SK-N-SH (cell line): ENCODE results near the gene AIRE. TPM values are rescaled to one million over a fixed set of nuclear protein-coding genes. Genes with fewer than 3 reads are reported as not detected.

ENCODE experiments used
- CTCF ChIA-PET: fragments of 300-600, 350-600 bp; formaldehyde crosslinking; extraction: SDS; loops from one replicate; lab custom pipeline; 2021; lab: Yijun Ruan, JAX
- POLR2A ChIA-PET: fragments of 350-600 bp; sonication (Branson Sonifier 250); formaldehyde crosslinking; extraction: SDS; loops from one replicate; lab custom pipeline; 2020; ENCODE audit warnings: antibody characterized with exemption, inconsistent platforms; lab: Yijun Ruan, JAX
- DNase-seq: peaks from one replicate; pipeline ENCODE4 v3.0.0; 2012
- H2AFZ ChIP-seq: fragments of 200-600 bp; sonication (generic); 2 replicates; pipeline ENCODE4 v1.8.1; 2016; ENCODE audit warnings: antibody characterized with exemption, mild to moderate bottlenecking, low read depth
- H3F3A ChIP-seq: fragments of 200-600 bp; sonication (generic); replicated peaks from 2 replicates; pipeline ENCODE3; 2016; ENCODE audit warnings: antibody characterized with exemption, mild to moderate bottlenecking; ENCODE audit not compliant: insufficient read depth
- H3K27ac ChIP-seq, 2 experiments: fragments of 200-500 bp in 1 of 2; fragments of 200-600 bp in 1 of 2; sonication (Bioruptor generic) in 1 of 2; sonication (generic), shearing (Covaris generic) in 1 of 2; 2 replicates each; pipeline versions ENCODE4 v1.5.1 to v1.6.1; 2014 to 2016; ENCODE audit warnings: low read depth in 2 of 2, inconsistent platforms in 1 of 2, low read length in 1 of 2, mild to moderate bottlenecking in 1 of 2, mixed read lengths in 1 of 2
- H3K27me3 ChIP-seq: fragments of 200-600 bp; sonication (generic), shearing (Covaris generic); 2 replicates; pipeline ENCODE4 v1.6.1; 2016; ENCODE audit warnings: mixed run types; ENCODE audit not compliant: insufficient read depth
- H3K36me3 ChIP-seq, 2 experiments: fragments of 200-500 bp in 1 of 2; fragments of 200-600 bp in 1 of 2; sonication (Bioruptor generic) in 1 of 2; sonication (generic) in 1 of 2; replicated peaks in 1 of 2; 2 replicates each; pipeline versions ENCODE3 to v1.5.1; 2014 to 2016; ENCODE audit warnings: low read length in 1 of 2, mild to moderate bottlenecking in 1 of 2; ENCODE audit not compliant: insufficient read depth in 2 of 2, control insufficient read depth in 1 of 2
- H3K4me1 ChIP-seq, 2 experiments: fragments of 200-500 bp in 1 of 2; fragments of 200-600 bp in 1 of 2; sonication (Bioruptor generic) in 1 of 2; sonication (generic), shearing (Covaris generic) in 1 of 2; 2 replicates each; pipeline versions ENCODE4 v1.5.1 to v1.6.1; 2014 to 2016; ENCODE audit warnings: low read depth in 1 of 2, low read length in 1 of 2, mixed run types in 1 of 2; ENCODE audit not compliant: insufficient read depth in 2 of 2, control insufficient read depth in 1 of 2
- H3K4me2 ChIP-seq: fragments of 200-600 bp; sonication (generic), shearing (Covaris generic); 2 replicates; pipeline ENCODE4 v1.6.1; 2017; ENCODE audit warnings: mixed run types
- H3K4me3 ChIP-seq, 2 experiments: fragments of 200-500 bp in 1 of 2; fragments of 200-600 bp in 1 of 2; sonication (Bioruptor generic) in 1 of 2; sonication (generic), shearing (Covaris generic) in 1 of 2; 2 replicates each; pipeline versions ENCODE4 v1.5.1 to v1.8.1; 2014 to 2016; ENCODE audit warnings: low read depth in 2 of 2, inconsistent platforms in 1 of 2, low read length in 1 of 2, mild to moderate bottlenecking in 1 of 2, mixed read lengths in 1 of 2, moderate library complexity in 1 of 2
- H3K79me2 ChIP-seq: fragments of 200-600 bp; sonication (generic); 2 replicates; pipeline ENCODE4 v1.8.1; 2017; ENCODE audit warnings: mild to moderate bottlenecking; ENCODE audit not compliant: insufficient read depth
- H3K9ac ChIP-seq: fragments of 200-600 bp; sonication (generic); 2 replicates; pipeline ENCODE4 v1.6.1; 2017; ENCODE audit warnings: mixed run types
- H3K9me2 ChIP-seq: fragments of 200-600 bp; sonication (generic); 2 replicates; pipeline ENCODE4 v1.6.1; 2017; ENCODE audit warnings: mixed run types
- H3K9me3 ChIP-seq: fragments of 200-600 bp; sonication (generic); 2 replicates; pipeline ENCODE4 v1.6.1; 2017; ENCODE audit warnings: mixed run types, mild to moderate bottlenecking, moderate library complexity
- H4K20me1 ChIP-seq: fragments of 200-600 bp; sonication (generic); 2 replicates; pipeline ENCODE4 v1.6.1; 2017; ENCODE audit warnings: mild to moderate bottlenecking, mixed run types; ENCODE audit not compliant: insufficient read depth
- CHD2 ChIP-seq: fragments of 150-350 bp; IDR thresholded peaks from 2 replicates; pipeline ENCODE4 v1.6.1; 2018; ENCODE audit warnings: low read length; ENCODE audit not compliant: partially characterized antibody
- ELF1 ChIP-seq: IDR thresholded peaks from 2 replicates; pipeline ENCODE4 v1.4.0; 2012
- EP300 ChIP-seq, 2 experiments: IDR thresholded peaks; 2 replicates each; pipeline versions ENCODE4 v1.4.0 to v1.6.1; 2012; ENCODE audit warnings: borderline replicate concordance in 1 of 2, low read depth in 1 of 2, low read length in 1 of 2
- EZH2phosphoT487 ChIP-seq: fragments of 200-600 bp; sonication (generic); IDR thresholded peaks from 2 replicates; pipeline ENCODE4 v1.6.1; 2017; ENCODE audit warnings: low read depth, mixed run types, mild to moderate bottlenecking, antibody characterized with exemption, moderate library complexity, borderline replicate concordance
- FOSL2 ChIP-seq: IDR thresholded peaks from 2 replicates; pipeline ENCODE4 v1.4.0; 2012; ENCODE audit warnings: low read depth, mild to moderate bottlenecking, moderate library complexity, borderline replicate concordance
- FOXM1 ChIP-seq: IDR thresholded peaks from 2 replicates; pipeline ENCODE4 v1.4.0; 2012; ENCODE audit warnings: low read depth, mild to moderate bottlenecking
- GABPA ChIP-seq: IDR thresholded peaks from 2 replicates; pipeline ENCODE4 v1.4.0; 2012; ENCODE audit warnings: low read depth, mild to moderate bottlenecking
- GATA2 ChIP-seq: sonication (generic); formaldehyde crosslinking; IDR thresholded peaks from 2 replicates; pipeline ENCODE4 v1.5.0; 2020; ENCODE audit warnings: mild to moderate bottlenecking, missing genetic modification reagents
- MAX ChIP-seq: IDR thresholded peaks from 2 replicates; pipeline ENCODE4 v1.4.0; 2012; ENCODE audit warnings: low read depth
- MEF2A ChIP-seq: IDR thresholded peaks from 2 replicates; pipeline ENCODE4 v1.4.0; 2012; ENCODE audit warnings: low read depth, borderline replicate concordance
- NFIC ChIP-seq: IDR thresholded peaks from 2 replicates; pipeline ENCODE4 v1.4.0; 2012; ENCODE audit warnings: borderline replicate concordance
- NRF1 ChIP-seq: IDR thresholded peaks from 2 replicates; pipeline ENCODE4 v1.6.1; 2012; ENCODE audit warnings: low read depth, mild to moderate bottlenecking, low read length
- PBX3 ChIP-seq: IDR thresholded peaks from 2 replicates; pipeline ENCODE4; 2012
- POLR2AphosphoS5 ChIP-seq: IDR thresholded peaks from 2 replicates; pipeline ENCODE4 v1.6.1; 2012; ENCODE audit warnings: low read depth, low read length
- REST ChIP-seq: IDR thresholded peaks from 2 replicates; pipeline ENCODE4 v1.6.1; 2012; ENCODE audit warnings: mild to moderate bottlenecking, low read depth, low read length, moderate library complexity
- RFX5 ChIP-seq: IDR thresholded peaks from 2 replicates; pipeline ENCODE4 v1.6.1; 2012; ENCODE audit warnings: mild to moderate bottlenecking, improper control_type of control experiment, low read length
- SIN3A ChIP-seq: IDR thresholded peaks from 2 replicates; pipeline ENCODE4 v1.6.1; 2012; ENCODE audit warnings: low read depth, mild to moderate bottlenecking, low read length, moderate library complexity, borderline replicate concordance
- TCF12 ChIP-seq: IDR thresholded peaks from 2 replicates; pipeline ENCODE4 v1.4.0; 2012
- TEAD4 ChIP-seq: IDR thresholded peaks from 2 replicates; pipeline ENCODE4 v1.4.0; 2012; ENCODE audit warnings: mild to moderate bottlenecking, borderline replicate concordance; ENCODE audit not compliant: insufficient read depth
- USF1 ChIP-seq: IDR thresholded peaks from 2 replicates; pipeline ENCODE4 v1.4.0; 2012; ENCODE audit warnings: low read depth, borderline replicate concordance
- USF2 ChIP-seq: fragments of 150-350 bp; IDR thresholded peaks from 2 replicates; pipeline ENCODE4 v1.6.1; 2017; ENCODE audit warnings: antibody characterized with exemption, low read length, low read depth, borderline replicate concordance
- YY1 ChIP-seq: IDR thresholded peaks from 2 replicates; pipeline ENCODE4 v1.4.0; 2012; ENCODE audit warnings: low read depth, mild to moderate bottlenecking
- ZBTB33 ChIP-seq: IDR thresholded peaks from 2 replicates; pipeline ENCODE4 v1.4.0; 2012; ENCODE audit warnings: low read depth, borderline replicate concordance
- WGBS: methylation state at CpG from one replicate; pipeline ENCODE4 v1.1.6; 2017; ENCODE audit warnings: low lambda C conversion rate; 5-methylcytosine and 5-hydroxymethylcytosine counted together
- polyA plus RNA-seq, 3 experiments: library from polyadenylated mRNA; depleted of rRNA; stranded (reverse); fragments of >200 nt; gene quantifications; 2 replicates each; pipeline ENCODE4 v1.2.3, GENCODE V29; 2012

AIRE gene
- polyA plus RNA-seq, 1 of the 3 experiments (the other 2 are of a cell fraction): not detected

GRCh38 chr21:44338971-44339910 is 53.6 kb downstream of the AIRE start, which contains the start of gene CFAP410:
TSS of gene CFAP410 (minus strand) at chr21:44339390. CDS start at chr21:44339194, 196 bp downstream.
- Histone ChIP-seq H4K20me1 (no peaks in the 10 kb centered on the region), H3K27ac (peak within 1 kb of the TSS; percentile 86 to 96), H3F3A (peaks cover 23% of the 10 kb centered on the region), H3K9me3 (no peaks in the 10 kb centered on the region), H3K4me2 (peak within 1 kb of the TSS; percentile 93), H2AFZ (peak within 1 kb of the TSS; percentile 83), H3K9me2 (no peaks in the 10 kb centered on the region), H3K4me1 (peaks cover 6 to 10% of the 10 kb centered on the region in 2 experiments; a peak in 2 of 4 replicates), H3K4me3 (peak within 1 kb of the TSS; percentile 72 to 76), H3K27me3 (no peaks in the 10 kb centered on the region), H3K36me3 (peaks cover 0 to 12% of the 10 kb centered on the region in 2 experiments), H3K9ac (peak within 1 kb of the TSS; percentile 82), H3K79me2 (no peaks in the 10 kb centered on the region)
- CTCF ChIA-PET: interaction anchor here (0.7 to 2.5 kb wide), 11 partner anchors 10 to 142 kb away, joined by 3 to 12 read pairs (median 4); no protein-coding TSS in a partner anchor
- peak; percentile 98 for DNase-seq
- WGBS: under 1% methylated on average over 25 of the region's 90 CpGs
- POLR2A ChIA-PET: interaction anchor here (0.7 to 1.3 kb wide), 7 partner anchors 9 to 117 kb away, joined by 3 to 5 read pairs (median 4); partner anchors contain the start of gene LRRC3
- peak; percentile 86 for TF ChIP-seq NRF1
- no peak for TF ChIP-seq EZH2phosphoT487
- TF ChIP-seq GATA2 (CRISPR knock-in tag): no peak
- TF ChIP-seq POLR2AphosphoS5: peak; percentile 88
- peak; percentile 50; the same call in 1 of the 2 replicates for TF ChIP-seq YY1
- TF ChIP-seq PBX3: no peak
- TF ChIP-seq FOSL2: no peak
- peak; percentile 59 for TF ChIP-seq GABPA
- no peak for TF ChIP-seq NFIC
- TF ChIP-seq ZBTB33: no peak
- no peak; the same call in 1 of the 2 replicates for TF ChIP-seq TCF12
- TF ChIP-seq CHD2: peak; percentile 70
- TF ChIP-seq ELF1: peak; percentile 100
- no peak; the same call in 1 of the 2 replicates for TF ChIP-seq REST
- no peak for TF ChIP-seq EP300 (IDR thresholded peaks at IDR 0.05; ENCODE audit: borderline replicate concordance in 1 of 2, low read depth in 1 of 2, low read length in 1 of 2)
- no peak for TF ChIP-seq FOXM1
- TF ChIP-seq MEF2A: no peak
- TF ChIP-seq SIN3A: no peak
- peak; percentile 63; the same call in 1 of the 2 replicates for TF ChIP-seq MAX
- no peak for TF ChIP-seq USF2
- TF ChIP-seq RFX5: no peak
- TF ChIP-seq USF1: no peak
- no peak for TF ChIP-seq TEAD4
